Measurements from ENCODE around the gene CDKN1B. TPM values are rescaled to one million over a fixed set of nuclear protein-coding genes. Genes with fewer than 3 reads are reported as not detected.
A peak's percentile ranks its signal among the peaks of the same experiment; 100 is the strongest.

CDKN1B gene
- total RNA-seq, 1 experiment from 2014 or later = 25.9 TPM

DNA sequence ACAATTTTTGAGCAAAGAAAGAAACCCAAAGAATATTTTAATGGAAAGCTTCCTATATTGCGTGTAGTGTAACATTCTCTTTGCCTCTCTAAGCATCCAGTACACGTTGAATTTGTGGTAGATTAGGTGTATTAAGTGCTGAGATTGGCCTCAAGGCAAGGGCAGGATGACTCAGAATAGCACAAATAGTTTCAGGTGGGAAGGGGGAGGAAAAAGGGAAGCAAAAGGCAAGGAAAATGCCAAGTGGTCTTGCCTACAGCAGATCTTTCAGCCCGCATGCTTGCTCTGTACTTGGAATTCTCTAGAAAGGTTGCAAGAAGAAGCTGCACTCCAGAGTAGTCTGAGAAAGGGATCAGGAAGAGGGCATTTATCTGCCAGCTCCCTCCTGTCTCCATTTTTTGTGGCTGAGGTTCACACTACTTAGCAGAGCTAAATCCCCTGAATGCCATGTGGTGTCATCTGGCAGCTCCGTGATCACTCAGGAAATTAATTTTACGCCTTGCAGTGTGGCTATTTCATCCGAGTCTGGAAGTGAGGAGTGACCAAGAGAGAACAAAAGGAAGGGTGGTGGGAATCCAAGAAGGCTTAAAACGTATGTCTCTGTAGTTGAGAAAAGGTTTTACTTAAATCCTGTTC, 28.5 kb downstream of the CDKN1B start:
- Histone ChIP-seq H3K9me3 (ENCODE audit: control insufficient read depth, insufficient read depth, low read depth, low read length) (no peaks in the 10 kb centered on the region), H3K4me3 (ENCODE audit: low read depth in 2 of 2, low read length in 2 of 2) (no peak overlapping the region), H3K27ac (ENCODE audit: low read length) (peak overlapping the region; percentile 65; the same call in 1 of the 2 replicates), H3K4me1 (ENCODE audit: control insufficient read depth, insufficient read depth, low read length) (peaks cover 46% of the 10 kb centered on the region), H3K27me3 (ENCODE audit: control insufficient read depth, insufficient read depth, low read length) (no peaks in the 10 kb centered on the region), H3K36me3 (ENCODE audit: control insufficient read depth, insufficient read depth, low read length) (no peaks in the 10 kb centered on the region)
- DNase-seq (ENCODE audit: low read depth, low spot score) = no peak
- intact Hi-C loops (cut with micrococcal nuclease; ENCODE audit: unreplicated experiment) (no loop called here), in situ Hi-C loops (cut with HindIII; ENCODE audit: low pct_unique_long_range_greater_than_20kb, low sequenced_read_pairs) (no loop called here)
- no peak for TF ChIP-seq POLR2AphosphoS5 (IDR thresholded peaks at IDR 0.05; ENCODE audit: low read depth, low read length)
- TSS peak; percentile 37 for BruUV-seq (replicated peaks)
- no peak for ATAC-seq
- POLR2A ChIA-PET = no interaction called here
- CTCF ChIA-PET = no interaction called here

DNA sequence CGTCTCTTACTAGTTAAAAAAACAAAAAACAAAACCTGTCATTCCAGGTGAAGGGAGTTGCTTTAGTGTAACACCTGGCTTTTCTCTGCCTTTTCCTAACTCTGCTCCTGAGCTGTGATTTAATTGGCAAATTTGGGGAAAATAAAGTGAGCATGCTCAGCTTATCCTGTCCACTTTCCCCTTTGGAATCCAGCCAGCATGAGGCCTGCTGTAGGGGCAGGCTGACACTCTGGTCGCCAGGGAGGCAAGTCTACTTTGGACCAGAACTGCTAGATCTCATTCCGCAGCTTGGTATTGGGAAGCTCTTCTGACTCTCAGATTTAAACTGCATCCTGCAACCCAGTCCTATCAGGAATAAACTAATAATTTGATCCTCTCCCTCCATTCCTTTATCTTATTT, 30.1 kb downstream of the CDKN1B start:
- no peak for DNase-seq (ENCODE audit: low read depth, low spot score)
- Histone ChIP-seq H3K27ac (ENCODE audit: low read length) (peak overlapping the region; percentile 48; the same call in 1 of the 2 replicates), H3K9me3 (ENCODE audit: control insufficient read depth, insufficient read depth, low read depth, low read length) (no peaks in the 10 kb centered on the region), H3K4me3 (ENCODE audit: low read depth in 2 of 2, low read length in 2 of 2) (no peak overlapping the region), H3K4me1 (ENCODE audit: control insufficient read depth, insufficient read depth, low read length) (peaks cover 35% of the 10 kb centered on the region), H3K27me3 (ENCODE audit: control insufficient read depth, insufficient read depth, low read length) (no peaks in the 10 kb centered on the region), H3K36me3 (ENCODE audit: control insufficient read depth, insufficient read depth, low read length) (no peaks in the 10 kb centered on the region)
- POLR2A ChIA-PET = no interaction called here
- BruUV-seq (replicated peaks) = no TSS peak
- CTCF ChIA-PET = interaction anchor here (0.8 kb wide), 1 partner anchor 10 kb away, joined by 4 read pairs; no protein-coding TSS in a partner anchor
- ATAC-seq = no peak
- in situ Hi-C loops (cut with HindIII; ENCODE audit: low pct_unique_long_range_greater_than_20kb, low sequenced_read_pairs) = no loop called here
- TF ChIP-seq TCF7L2 (IDR thresholded peaks at IDR 0.05; ENCODE audit: low read depth, low read length) = no peak
- no peak for TF ChIP-seq SIN3A (IDR thresholded peaks at IDR 0.05; ENCODE audit: borderline replicate concordance, insufficient read depth, low read depth, low read length)
- TF ChIP-seq, protein P1, sequence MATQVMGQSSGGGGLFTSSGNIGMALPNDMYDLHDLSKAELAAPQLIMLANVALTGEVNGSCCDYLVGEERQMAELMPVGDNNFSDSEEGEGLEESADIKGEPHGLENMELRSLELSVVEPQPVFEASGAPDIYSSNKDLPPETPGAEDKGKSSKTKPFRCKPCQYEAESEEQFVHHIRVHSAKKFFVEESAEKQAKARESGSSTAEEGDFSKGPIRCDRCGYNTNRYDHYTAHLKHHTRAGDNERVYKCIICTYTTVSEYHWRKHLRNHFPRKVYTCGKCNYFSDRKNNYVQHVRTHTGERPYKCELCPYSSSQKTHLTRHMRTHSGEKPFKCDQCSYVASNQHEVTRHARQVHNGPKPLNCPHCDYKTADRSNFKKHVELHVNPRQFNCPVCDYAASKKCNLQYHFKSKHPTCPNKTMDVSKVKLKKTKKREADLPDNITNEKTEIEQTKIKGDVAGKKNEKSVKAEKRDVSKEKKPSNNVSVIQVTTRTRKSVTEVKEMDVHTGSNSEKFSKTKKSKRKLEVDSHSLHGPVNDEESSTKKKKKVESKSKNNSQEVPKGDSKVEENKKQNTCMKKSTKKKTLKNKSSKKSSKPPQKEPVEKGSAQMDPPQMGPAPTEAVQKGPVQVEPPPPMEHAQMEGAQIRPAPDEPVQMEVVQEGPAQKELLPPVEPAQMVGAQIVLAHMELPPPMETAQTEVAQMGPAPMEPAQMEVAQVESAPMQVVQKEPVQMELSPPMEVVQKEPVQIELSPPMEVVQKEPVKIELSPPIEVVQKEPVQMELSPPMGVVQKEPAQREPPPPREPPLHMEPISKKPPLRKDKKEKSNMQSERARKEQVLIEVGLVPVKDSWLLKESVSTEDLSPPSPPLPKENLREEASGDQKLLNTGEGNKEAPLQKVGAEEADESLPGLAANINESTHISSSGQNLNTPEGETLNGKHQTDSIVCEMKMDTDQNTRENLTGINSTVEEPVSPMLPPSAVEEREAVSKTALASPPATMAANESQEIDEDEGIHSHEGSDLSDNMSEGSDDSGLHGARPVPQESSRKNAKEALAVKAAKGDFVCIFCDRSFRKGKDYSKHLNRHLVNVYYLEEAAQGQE (IDR thresholded peaks at IDR 0.05; ENCODE audit: insufficient read depth in 1 of 2, low read depth in 2 of 2, low read length in 1 of 2) = no peak
- TF ChIP-seq, protein P2, sequence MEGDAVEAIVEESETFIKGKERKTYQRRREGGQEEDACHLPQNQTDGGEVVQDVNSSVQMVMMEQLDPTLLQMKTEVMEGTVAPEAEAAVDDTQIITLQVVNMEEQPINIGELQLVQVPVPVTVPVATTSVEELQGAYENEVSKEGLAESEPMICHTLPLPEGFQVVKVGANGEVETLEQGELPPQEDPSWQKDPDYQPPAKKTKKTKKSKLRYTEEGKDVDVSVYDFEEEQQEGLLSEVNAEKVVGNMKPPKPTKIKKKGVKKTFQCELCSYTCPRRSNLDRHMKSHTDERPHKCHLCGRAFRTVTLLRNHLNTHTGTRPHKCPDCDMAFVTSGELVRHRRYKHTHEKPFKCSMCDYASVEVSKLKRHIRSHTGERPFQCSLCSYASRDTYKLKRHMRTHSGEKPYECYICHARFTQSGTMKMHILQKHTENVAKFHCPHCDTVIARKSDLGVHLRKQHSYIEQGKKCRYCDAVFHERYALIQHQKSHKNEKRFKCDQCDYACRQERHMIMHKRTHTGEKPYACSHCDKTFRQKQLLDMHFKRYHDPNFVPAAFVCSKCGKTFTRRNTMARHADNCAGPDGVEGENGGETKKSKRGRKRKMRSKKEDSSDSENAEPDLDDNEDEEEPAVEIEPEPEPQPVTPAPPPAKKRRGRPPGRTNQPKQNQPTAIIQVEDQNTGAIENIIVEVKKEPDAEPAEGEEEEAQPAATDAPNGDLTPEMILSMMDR (IDR thresholded peaks at IDR 0.05) = no peak
- no peak for TF ChIP-seq POLR2AphosphoS5 (IDR thresholded peaks at IDR 0.05; ENCODE audit: low read depth, low read length)
- intact Hi-C loops (cut with micrococcal nuclease; ENCODE audit: unreplicated experiment) = no loop called here

DNA sequence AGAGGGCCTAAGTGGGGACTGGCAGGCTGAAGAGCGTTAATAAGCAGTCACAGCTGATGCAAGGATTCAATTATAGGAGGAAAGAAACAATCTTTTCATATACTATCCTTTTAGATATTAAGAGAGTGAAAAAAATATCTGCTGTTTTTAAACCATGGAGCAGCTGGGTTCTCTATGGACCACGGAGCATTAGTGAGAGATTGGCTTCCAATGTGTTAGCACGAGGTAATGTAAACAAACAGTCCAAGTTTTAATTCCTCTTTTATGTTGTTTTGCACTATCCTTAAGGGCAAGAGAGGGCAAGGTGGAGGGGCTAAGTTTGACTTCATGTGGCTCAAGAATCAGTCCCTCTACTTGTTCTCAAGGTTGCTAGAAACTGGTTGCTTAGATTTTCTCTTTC, 30.9 kb downstream of the CDKN1B start:
- ChIA-PET CTCF (no interaction called here), POLR2A (interaction anchor here (0.7 kb wide), 1 partner anchor 825 kb away, joined by 3 read pairs; no protein-coding TSS in a partner anchor)
- Histone ChIP-seq H3K36me3 (ENCODE audit: control insufficient read depth, insufficient read depth, low read length) (no peaks in the 10 kb centered on the region), H3K4me3 (ENCODE audit: low read depth in 2 of 2, low read length in 2 of 2) (no peak overlapping the region), H3K27ac (ENCODE audit: low read length) (peak overlapping the region; percentile 62), H3K9me3 (ENCODE audit: control insufficient read depth, insufficient read depth, low read depth, low read length) (no peaks in the 10 kb centered on the region), H3K4me1 (ENCODE audit: control insufficient read depth, insufficient read depth, low read length) (peaks cover 35% of the 10 kb centered on the region), H3K27me3 (ENCODE audit: control insufficient read depth, insufficient read depth, low read length) (no peaks in the 10 kb centered on the region)
- TF ChIP-seq, protein P1 (IDR thresholded peaks at IDR 0.05; ENCODE audit: insufficient read depth in 1 of 2, low read depth in 2 of 2, low read length in 1 of 2) = no peak
- TF ChIP-seq, protein P2 (IDR thresholded peaks at IDR 0.05) = no peak
- no peak for TF ChIP-seq POLR2AphosphoS5 (IDR thresholded peaks at IDR 0.05; ENCODE audit: low read depth, low read length)
- TF ChIP-seq TCF7L2 (IDR thresholded peaks at IDR 0.05; ENCODE audit: low read depth, low read length) = no peak
- TF ChIP-seq SIN3A (IDR thresholded peaks at IDR 0.05; ENCODE audit: borderline replicate concordance, insufficient read depth, low read depth, low read length) = no peak
- ATAC-seq = no peak
- DNase-seq (ENCODE audit: low read depth, low spot score) = no peak
- in situ Hi-C loops (cut with HindIII; ENCODE audit: low pct_unique_long_range_greater_than_20kb, low sequenced_read_pairs) (no loop called here), intact Hi-C loops (cut with micrococcal nuclease; ENCODE audit: unreplicated experiment) (no loop called here)
- no TSS peak for BruUV-seq (replicated peaks)
